H9 (cell line): ENCODE data around the gene TMEM106C. TPM values are rescaled to one million over a fixed set of nuclear protein-coding genes. Genes with fewer than 3 reads are reported as not detected.

ENCODE experiments used
- DNase-seq: peaks from one replicate; pipeline ENCODE4 v3.0.0-alpha.2; 2017
- H2AFZ ChIP-seq: one replicate; pipeline ENCODE4 v1.6.1; 2013; ENCODE audit warnings: mild to moderate bottlenecking, low read length, control low read depth, moderate library complexity
- H2AK5ac ChIP-seq: 2 replicates; pipeline ENCODE4 v1.6.1; 2013; ENCODE audit warnings: low read length, control low read depth, mixed read lengths; ENCODE audit not compliant: insufficient read length
- H2BK120ac ChIP-seq: one replicate; pipeline ENCODE4 v1.6.1; 2013; ENCODE audit warnings: low read depth, mild to moderate bottlenecking, low read length, control low read depth, inconsistent platforms; ENCODE audit not compliant: poor library complexity, severe bottlenecking
- H2BK12ac ChIP-seq: 2 replicates; pipeline ENCODE4 v1.6.1; 2013; ENCODE audit warnings: low read length, control low read depth, mixed read lengths, low read depth; ENCODE audit not compliant: insufficient read length
- H2BK15ac ChIP-seq: 2 replicates; pipeline ENCODE4 v1.6.1; 2013; ENCODE audit warnings: low read depth, low read length, control low read depth
- H2BK20ac ChIP-seq: one replicate; pipeline ENCODE4 v1.6.1; 2013; ENCODE audit warnings: low read depth, mild to moderate bottlenecking, low read length, control low read depth, inconsistent platforms; ENCODE audit not compliant: poor library complexity, severe bottlenecking
- H2BK5ac ChIP-seq: 2 replicates; pipeline ENCODE4 v1.6.1; 2013; ENCODE audit warnings: low read length, control low read depth, mixed read lengths; ENCODE audit not compliant: insufficient read length
- H3K14ac ChIP-seq: 2 replicates; pipeline ENCODE4 v1.6.1; 2013; ENCODE audit warnings: low read length, control low read depth; ENCODE audit not compliant: insufficient read depth
- H3K18ac ChIP-seq: 2 replicates; pipeline ENCODE4 v1.6.1; 2013; ENCODE audit warnings: low read depth, mild to moderate bottlenecking, mixed read lengths, low read length, control low read depth; ENCODE audit not compliant: insufficient read length
- H3K23ac ChIP-seq: 2 replicates; pipeline ENCODE4 v1.6.1; 2013; ENCODE audit warnings: low read length, control low read depth, mixed read lengths, low read depth; ENCODE audit not compliant: insufficient read length
- H3K23me2 ChIP-seq: 2 replicates; pipeline ENCODE4 v1.6.1; 2013; ENCODE audit warnings: low read depth, mild to moderate bottlenecking, mixed read lengths, low read length, control low read depth; ENCODE audit not compliant: insufficient read length, poor library complexity, severe bottlenecking
- H3K27ac ChIP-seq: 2 replicates; pipeline ENCODE4 v1.5.1; 2013; ENCODE audit warnings: low read length, control low read depth, mixed read lengths, low read depth; ENCODE audit not compliant: insufficient read length
- H3K27me3 ChIP-seq: 2 replicates; pipeline ENCODE4 v1.6.1; 2013; ENCODE audit warnings: low read length, control low read depth, inconsistent platforms; ENCODE audit not compliant: insufficient read depth
- H3K4ac ChIP-seq: 2 replicates; pipeline ENCODE4 v1.6.1; 2013; ENCODE audit warnings: low read depth, mild to moderate bottlenecking, control low read depth, inconsistent platforms, low read length, moderate library complexity
- H3K4me1 ChIP-seq: 2 replicates; pipeline ENCODE4 v1.6.1; 2013; ENCODE audit warnings: low read length, control low read depth, inconsistent platforms; ENCODE audit not compliant: insufficient read depth
- H3K4me2 ChIP-seq: 2 replicates; pipeline ENCODE4 v1.6.1; 2013; ENCODE audit warnings: low read length, control low read depth, mixed read lengths; ENCODE audit not compliant: insufficient read length, insufficient read depth
- H3K56ac ChIP-seq: 2 replicates; pipeline ENCODE4 v1.6.1; 2013; ENCODE audit warnings: low read depth, mild to moderate bottlenecking, mixed read lengths, low read length, control low read depth; ENCODE audit not compliant: insufficient read length
- H3K79me1 ChIP-seq: 2 replicates; pipeline ENCODE4 v1.6.1; 2013; ENCODE audit warnings: low read depth, mild to moderate bottlenecking, moderate library complexity, low read length, control low read depth, inconsistent platforms; ENCODE audit not compliant: insufficient read depth, poor library complexity, severe bottlenecking
- H3K79me2 ChIP-seq: 2 replicates; pipeline ENCODE4 v1.6.1; 2013; ENCODE audit warnings: low read length, control low read depth, inconsistent platforms; ENCODE audit not compliant: insufficient read depth
- H3K9ac ChIP-seq: 2 replicates; pipeline ENCODE4 v1.6.1; 2013; ENCODE audit warnings: low read length, control low read depth, mixed read lengths; ENCODE audit not compliant: insufficient read length; ENCODE audit errors: extremely low read depth
- H3K9me3 ChIP-seq: one replicate; pipeline ENCODE4 v1.6.1; 2013; ENCODE audit warnings: low read depth, low read length, inconsistent platforms; ENCODE audit not compliant: control insufficient read depth
- H3T11ph ChIP-seq: one replicate; pipeline ENCODE4 v1.6.1; 2013; ENCODE audit warnings: mild to moderate bottlenecking, low read length, control low read depth, inconsistent platforms
- H4K20me1 ChIP-seq: one replicate; pipeline ENCODE4 v1.6.1; 2013; ENCODE audit not compliant: control insufficient read depth, insufficient read length, insufficient read depth
- H4K5ac ChIP-seq: 2 replicates; pipeline ENCODE4 v1.6.1; 2013; ENCODE audit warnings: low read depth, mild to moderate bottlenecking, mixed read lengths, low read length, control low read depth; ENCODE audit not compliant: insufficient read length
- H4K8ac ChIP-seq: replicated peaks from 2 replicates; pipeline ENCODE4 v1.6.1; 2013; ENCODE audit warnings: low read length, control low read depth, mixed read lengths, low read depth; ENCODE audit not compliant: insufficient read length
- H4K91ac ChIP-seq: 2 replicates; pipeline ENCODE4 v1.6.1; 2013; ENCODE audit warnings: low read depth, mild to moderate bottlenecking, moderate library complexity, mixed read lengths, low read length, control low read depth; ENCODE audit not compliant: insufficient read length
- H3K27ac Mint-ChIP-seq, 3 experiments: 2 replicates in 2 of 3; 3 replicates in 1 of 3; pipeline ENCODE4 v1.8.0; 2020 to 2021; ENCODE audit warnings: mixed read lengths in 3 of 3, mild to moderate bottlenecking in 1 of 3, moderate library complexity in 1 of 3
- H3K27me3 Mint-ChIP-seq: 2 replicates; pipeline ENCODE4 v1.8.0; 2021; ENCODE audit warnings: low read depth, mild to moderate bottlenecking, moderate library complexity, mixed read lengths
- H3K36me3 Mint-ChIP-seq, 3 experiments: 2 replicates in 2 of 3; 3 replicates in 1 of 3; pipeline ENCODE4 v1.8.0; 2020 to 2021; ENCODE audit warnings: low read depth in 3 of 3, mixed read lengths in 3 of 3; ENCODE audit not compliant: insufficient read depth in 1 of 3
- H3K4me1 Mint-ChIP-seq, 2 experiments: 2 replicates each; pipeline ENCODE4 v1.8.0; 2020; ENCODE audit warnings: mixed read lengths in 2 of 2
- H3K4me3 Mint-ChIP-seq, 2 experiments: 2 replicates in 1 of 2; 3 replicates in 1 of 2; pipeline ENCODE4 v1.8.0; 2020 to 2021; ENCODE audit warnings: mild to moderate bottlenecking in 2 of 2, mixed read lengths in 2 of 2, moderate library complexity in 1 of 2
- H3K9me3 Mint-ChIP-seq, 2 experiments: 2 replicates in 1 of 2; 3 replicates in 1 of 2; pipeline ENCODE4 v1.8.0; 2020; ENCODE audit warnings: mild to moderate bottlenecking in 2 of 2, mixed read lengths in 2 of 2, moderate library complexity in 1 of 2
- total RNA-seq: library from RNA; stranded (reverse); gene quantifications from 2 replicates; pipeline ENCODE4 v1.2.1, GENCODE V29; 2021
- TF ChIP-seq, protein P1 (sequence below): fragments of 200-600 bp; sonication (generic); conservative IDR thresholded peaks from 3 replicates; pipeline ENCODE4 v1.8.0; 2021; ENCODE audit warnings: antibody characterized with exemption, mild to moderate bottlenecking

TMEM106C gene
- total RNA-seq, 1 experiment from 2014 or later, result 43.7 TPM

DNA sequence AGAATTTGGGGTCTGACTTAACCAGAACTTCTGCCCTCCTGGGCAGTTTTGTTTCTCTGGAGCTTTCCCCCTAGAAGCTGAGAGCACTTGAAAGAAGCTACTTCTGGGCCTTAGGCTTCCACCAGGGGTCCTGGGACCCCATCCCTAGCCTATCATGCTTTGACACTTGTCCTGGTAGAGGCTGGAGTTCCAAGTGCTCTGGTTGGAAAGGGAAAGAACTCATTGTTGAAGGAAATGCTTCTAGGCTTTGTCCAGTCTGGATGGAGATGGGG is 42.3 kb downstream of the TMEM106C start:
- no peak overlapping the region for H3K14ac ChIP-seq
- no peak overlapping the region for H3K4ac ChIP-seq
- H3K79me1 ChIP-seq, result no peaks in the 10 kb centered on the region
- H4K5ac ChIP-seq, result no peak overlapping the region
- Mint-ChIP-seq H3K27ac (no peak overlapping the region), H3K4me3 (peak overlapping the region; percentile 61 to 83; a peak in 4 of 5 replicates), H3K36me3 (no peaks in the 10 kb centered on the region), H3K9me3 (peaks cover 0 to 2% of the 10 kb centered on the region in 2 experiments; a peak in 3 of 5 replicates), H3K4me1 (peaks cover 36 to 44% of the 10 kb centered on the region in 2 experiments), H3K27me3 (peaks cover 99% of the 10 kb centered on the region)
- no peak overlapping the region for H4K8ac ChIP-seq
- no peak overlapping the region for H3K23ac ChIP-seq
- no peak overlapping the region for H2BK12ac ChIP-seq
- DNase-seq, result no peak
- H2AFZ ChIP-seq, result no peak overlapping the region
- H2BK5ac ChIP-seq, result no peak overlapping the region
- no peak overlapping the region for H3T11ph ChIP-seq
- H2BK15ac ChIP-seq, result no peak overlapping the region
- H3K18ac ChIP-seq, result no peak overlapping the region
- H3K23me2 ChIP-seq, result peaks cover 31% of the 10 kb centered on the region
- peaks cover 3% of the 10 kb centered on the region for H3K4me1 ChIP-seq
- H3K4me2 ChIP-seq, result peak overlapping the region; percentile 69
- no peak overlapping the region for H3K9ac ChIP-seq
- no peak overlapping the region for H4K91ac ChIP-seq
- no peak overlapping the region for H2BK120ac ChIP-seq
- H3K79me2 ChIP-seq, result no peaks in the 10 kb centered on the region
- H3K9me3 ChIP-seq, result no peaks in the 10 kb centered on the region
- H3K27ac ChIP-seq, result no peak overlapping the region
- no peak overlapping the region for H3K56ac ChIP-seq
- no peak overlapping the region for H2BK20ac ChIP-seq
- peaks cover 3% of the 10 kb centered on the region for H4K20me1 ChIP-seq
- TF ChIP-seq, protein P1, sequence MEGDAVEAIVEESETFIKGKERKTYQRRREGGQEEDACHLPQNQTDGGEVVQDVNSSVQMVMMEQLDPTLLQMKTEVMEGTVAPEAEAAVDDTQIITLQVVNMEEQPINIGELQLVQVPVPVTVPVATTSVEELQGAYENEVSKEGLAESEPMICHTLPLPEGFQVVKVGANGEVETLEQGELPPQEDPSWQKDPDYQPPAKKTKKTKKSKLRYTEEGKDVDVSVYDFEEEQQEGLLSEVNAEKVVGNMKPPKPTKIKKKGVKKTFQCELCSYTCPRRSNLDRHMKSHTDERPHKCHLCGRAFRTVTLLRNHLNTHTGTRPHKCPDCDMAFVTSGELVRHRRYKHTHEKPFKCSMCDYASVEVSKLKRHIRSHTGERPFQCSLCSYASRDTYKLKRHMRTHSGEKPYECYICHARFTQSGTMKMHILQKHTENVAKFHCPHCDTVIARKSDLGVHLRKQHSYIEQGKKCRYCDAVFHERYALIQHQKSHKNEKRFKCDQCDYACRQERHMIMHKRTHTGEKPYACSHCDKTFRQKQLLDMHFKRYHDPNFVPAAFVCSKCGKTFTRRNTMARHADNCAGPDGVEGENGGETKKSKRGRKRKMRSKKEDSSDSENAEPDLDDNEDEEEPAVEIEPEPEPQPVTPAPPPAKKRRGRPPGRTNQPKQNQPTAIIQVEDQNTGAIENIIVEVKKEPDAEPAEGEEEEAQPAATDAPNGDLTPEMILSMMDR, result no peak
- H3K27me3 ChIP-seq, result peaks cover 78% of the 10 kb centered on the region
- no peak overlapping the region for H2AK5ac ChIP-seq
